ENCODE measurements around the gene SPEF1. TPM values are rescaled to one million over a fixed set of nuclear protein-coding genes. Genes with fewer than 3 reads are reported as not detected.

The SPEF1 gene
- total RNA-seq, 2 experiments from 2014 or later: not detected

DNA sequence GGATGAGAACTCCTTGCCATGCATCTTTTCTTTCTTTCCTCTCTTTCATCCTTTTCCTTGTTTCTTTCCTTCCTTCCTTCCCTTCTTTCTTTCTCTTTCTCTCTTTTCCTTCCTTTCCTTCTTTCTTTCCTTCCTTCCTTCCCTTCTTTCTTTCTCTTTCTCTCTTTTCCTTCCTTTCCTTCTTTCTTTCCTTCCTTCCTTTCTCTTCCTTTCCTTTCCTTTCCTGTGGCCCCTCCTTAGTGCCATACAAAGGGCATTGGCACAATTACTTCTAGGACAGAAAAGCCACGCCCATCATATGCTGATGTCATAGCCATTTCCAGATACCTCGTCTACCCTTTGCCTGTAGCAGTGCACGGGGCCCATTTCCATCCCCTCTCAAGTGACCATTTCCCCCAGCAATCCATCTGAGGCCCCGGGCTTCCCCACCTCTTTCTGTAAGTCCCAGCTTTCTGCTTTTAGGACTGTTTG is 7.5 kb upstream of the SPEF1 start:
- ATAC-seq (ENCODE audit: poor library complexity) (no peak), DNase-seq (no peak)
- Histone ChIP-seq H3K36me3 (ENCODE audit: insufficient read depth, low read length) (no peaks in the 10 kb centered on the region), H3K9me3 (ENCODE audit: control insufficient read depth in 1 of 2, insufficient read depth in 1 of 2, low read length in 2 of 2) (peaks cover 0 to 3% of the 10 kb centered on the region in 2 experiments), H3K27me3 (ENCODE audit: control insufficient read depth in 1 of 2, insufficient read depth in 2 of 2, low read length in 2 of 2) (no peaks in the 10 kb centered on the region), H3K4me3 (ENCODE audit: low read length) (no peak overlapping the region), H3K27ac (ENCODE audit: low read depth in 1 of 2, low read length in 2 of 2) (no peak overlapping the region), H3K4me1 (ENCODE audit: insufficient read depth, low read length) (peaks cover 32% of the 10 kb centered on the region)
- peaks cover 30% of the 10 kb centered on the region for H3K4me1 Mint-ChIP-seq (ENCODE audit: low read depth)
- peak overlapping the region; percentile 69 for H3K4me3 Mint-ChIP-seq
- no peaks in the 10 kb centered on the region for H3K27me3 Mint-ChIP-seq
- CTCF ChIA-PET: interaction anchor here (1.5 to 4.3 kb wide), 2 partner anchors 31 to 66 kb away, joined by 5 to 59 read pairs; partner anchors contain the start of gene AP5S1
- POLR2A ChIA-PET: interaction anchor here (4.8 to 8.5 kb wide), 2 partner anchors 25 to 31 kb away, joined by 75 to 89 read pairs; partner anchors contain the start of gene AP5S1
- TF ChIP-seq, protein P1, sequence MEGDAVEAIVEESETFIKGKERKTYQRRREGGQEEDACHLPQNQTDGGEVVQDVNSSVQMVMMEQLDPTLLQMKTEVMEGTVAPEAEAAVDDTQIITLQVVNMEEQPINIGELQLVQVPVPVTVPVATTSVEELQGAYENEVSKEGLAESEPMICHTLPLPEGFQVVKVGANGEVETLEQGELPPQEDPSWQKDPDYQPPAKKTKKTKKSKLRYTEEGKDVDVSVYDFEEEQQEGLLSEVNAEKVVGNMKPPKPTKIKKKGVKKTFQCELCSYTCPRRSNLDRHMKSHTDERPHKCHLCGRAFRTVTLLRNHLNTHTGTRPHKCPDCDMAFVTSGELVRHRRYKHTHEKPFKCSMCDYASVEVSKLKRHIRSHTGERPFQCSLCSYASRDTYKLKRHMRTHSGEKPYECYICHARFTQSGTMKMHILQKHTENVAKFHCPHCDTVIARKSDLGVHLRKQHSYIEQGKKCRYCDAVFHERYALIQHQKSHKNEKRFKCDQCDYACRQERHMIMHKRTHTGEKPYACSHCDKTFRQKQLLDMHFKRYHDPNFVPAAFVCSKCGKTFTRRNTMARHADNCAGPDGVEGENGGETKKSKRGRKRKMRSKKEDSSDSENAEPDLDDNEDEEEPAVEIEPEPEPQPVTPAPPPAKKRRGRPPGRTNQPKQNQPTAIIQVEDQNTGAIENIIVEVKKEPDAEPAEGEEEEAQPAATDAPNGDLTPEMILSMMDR (IDR thresholded peaks at IDR 0.05): no peak
- intact Hi-C loops (cut with DNase I, micrococcal nuclease): no loop called here
- H3K9me3 Mint-ChIP-seq: no peaks in the 10 kb centered on the region
- peak overlapping the region; percentile 37 for H3K27ac Mint-ChIP-seq
- H3K36me3 Mint-ChIP-seq (ENCODE audit: low read depth): no peaks in the 10 kb centered on the region

DNA sequence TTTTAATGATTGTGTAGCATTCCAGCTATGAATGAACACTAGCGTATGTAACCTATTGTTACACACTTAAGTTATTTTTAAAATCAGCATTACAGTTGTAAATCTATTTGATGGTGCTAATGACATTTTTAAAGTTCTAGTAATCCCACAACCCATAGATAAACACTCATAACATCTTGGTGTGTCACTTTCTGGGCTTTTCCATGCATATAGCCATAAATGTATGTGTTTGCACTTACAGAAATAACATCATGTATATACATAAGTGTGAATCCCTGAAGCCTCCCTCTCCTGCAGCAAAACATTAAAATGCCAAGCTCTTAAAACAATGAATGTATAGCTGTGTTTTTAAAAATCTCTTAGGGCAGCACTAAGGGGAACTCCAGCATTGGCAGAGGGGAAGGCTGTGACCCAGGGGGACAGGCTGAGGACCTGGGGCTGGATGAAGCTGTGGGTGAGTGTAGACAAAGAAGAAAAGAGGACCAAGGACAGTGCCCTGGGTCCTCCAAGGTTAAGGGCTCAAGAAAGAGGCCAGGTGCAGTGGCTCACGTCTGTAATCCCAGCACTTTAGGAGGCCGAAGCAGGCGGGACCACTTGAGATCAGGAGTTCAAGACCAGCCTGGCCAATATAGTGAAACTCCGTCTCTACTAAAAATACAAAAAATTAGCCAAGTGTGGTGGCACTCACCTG is 6.2 kb upstream of the SPEF1 start:
- Mint-ChIP-seq H3K27me3 (no peaks in the 10 kb centered on the region), H3K4me3 (peak overlapping the region; percentile 83), H3K27ac (peak overlapping the region; percentile 73), H3K9me3 (no peaks in the 10 kb centered on the region), H3K4me1 (ENCODE audit: low read depth) (peaks cover 33% of the 10 kb centered on the region), H3K36me3 (ENCODE audit: low read depth) (no peaks in the 10 kb centered on the region)
- TF ChIP-seq, protein P1 (IDR thresholded peaks at IDR 0.05): no peak
- no peaks in the 10 kb centered on the region for H3K36me3 ChIP-seq (ENCODE audit: insufficient read depth, low read length)
- H3K4me3 ChIP-seq (ENCODE audit: low read length): peak overlapping the region; percentile 45
- DNase-seq (peak in 1 of 14 experiments; percentile 31), ATAC-seq (ENCODE audit: poor library complexity) (no peak)
- H3K9me3 ChIP-seq (ENCODE audit: control insufficient read depth in 1 of 2, insufficient read depth in 1 of 2, low read length in 2 of 2): peaks cover 0 to 3% of the 10 kb centered on the region in 2 experiments
- H3K4me1 ChIP-seq (ENCODE audit: insufficient read depth, low read length): peaks cover 32% of the 10 kb centered on the region
- no peaks in the 10 kb centered on the region for H3K27me3 ChIP-seq (ENCODE audit: control insufficient read depth in 1 of 2, insufficient read depth in 2 of 2, low read length in 2 of 2)
- intact Hi-C loops (cut with DNase I, micrococcal nuclease): loop anchor here (1.0 to 2.0 kb wide), 4 partner anchors 9 to 68 kb away; partner anchors contain the start of genes AP5S1 (in 1 of the 2), CDC25B (in 1 of the 2) and MAVS (in 1 of the 2)
- CTCF ChIA-PET: interaction anchor here (0.6 to 4.3 kb wide), 10 partner anchors 8 to 298 kb away, joined by 3 to 59 read pairs (median 6); partner anchors contain the start of genes ADISSP, AP5S1 and CDC25B
- H3K27ac ChIP-seq (ENCODE audit: low read depth in 1 of 2, low read length in 2 of 2): no peak overlapping the region
- POLR2A ChIA-PET: interaction anchor here (2.4 to 8.5 kb wide), 7 partner anchors 8 to 58 kb away, joined by 8 to 89 read pairs (median 20); partner anchors contain the start of genes ADISSP, AP5S1 and CDC25B

DNA sequence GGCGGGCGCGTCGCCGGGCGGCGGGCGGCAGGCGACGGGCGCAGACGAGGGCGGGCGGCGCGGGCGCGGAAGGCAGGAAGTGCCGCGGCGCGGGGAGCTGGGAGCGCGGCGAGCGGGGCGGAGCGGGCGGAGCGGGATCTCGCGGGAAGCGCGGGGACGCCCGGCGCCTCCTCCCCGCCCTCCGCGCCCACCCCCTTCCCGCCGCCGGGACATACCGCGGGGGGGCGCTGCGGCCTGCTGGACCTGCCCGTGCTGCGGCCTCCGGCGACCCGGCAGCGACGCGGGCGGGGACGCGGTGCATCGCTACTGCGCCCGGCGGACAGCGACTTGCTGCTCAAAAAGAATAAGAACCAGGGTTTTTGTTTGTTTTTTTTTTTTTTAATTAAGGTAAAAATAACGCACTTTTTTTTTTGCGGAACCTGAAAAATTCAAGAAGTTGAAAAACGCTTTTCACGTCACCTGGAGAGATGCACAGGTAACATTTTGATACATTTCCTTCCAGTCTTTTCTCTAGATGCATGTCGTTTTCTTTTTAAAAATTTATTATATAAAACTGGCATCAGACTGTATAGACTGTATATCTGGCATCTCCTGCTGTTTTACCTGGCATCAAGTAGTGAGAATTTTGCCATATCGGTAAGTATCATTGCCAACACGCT is 5.5 kb upstream of the SPEF1 start, which contains the start of gene CENPB:
TSS of gene CENPB (minus strand) at position 76 of the 659 bp plus-strand sequence. CDS start 257 bp downstream, outside the sequence.
- Mint-ChIP-seq H3K27me3 (no peaks in the 10 kb centered on the region), H3K4me3 (peak within 1 kb of the TSS; percentile 85), H3K9me3 (no peaks in the 10 kb centered on the region), H3K27ac (peak within 1 kb of the TSS; percentile 73), H3K4me1 (ENCODE audit: low read depth) (peaks cover 40% of the 10 kb centered on the region), H3K36me3 (ENCODE audit: low read depth) (no peaks in the 10 kb centered on the region)
- ATAC-seq (ENCODE audit: poor library complexity) (peak; percentile 83), DNase-seq (peak; percentile 70 to 95 (median 90))
- peak within 1 kb of the TSS; percentile 66 to 70 for H3K27ac ChIP-seq (ENCODE audit: low read depth in 1 of 2, low read length in 2 of 2)
- H3K9me3 ChIP-seq (ENCODE audit: control insufficient read depth in 1 of 2, insufficient read depth in 1 of 2, low read length in 2 of 2): peaks cover 0 to 3% of the 10 kb centered on the region in 2 experiments
- no peaks in the 10 kb centered on the region for H3K36me3 ChIP-seq (ENCODE audit: insufficient read depth, low read length)
- intact Hi-C loops (cut with DNase I, micrococcal nuclease): loop anchor here (1.0 to 2.0 kb wide), 4 partner anchors 10 to 69 kb away; partner anchors contain the start of genes AP5S1 (in 2 of the 2), CDC25B (in 1 of the 2) and MAVS (in 1 of the 2)
- TF ChIP-seq, protein P1 (IDR thresholded peaks at IDR 0.05): peak; percentile 80
- ChIA-PET CTCF (interaction anchor here (0.6 to 4.3 kb wide), 14 partner anchors 9 to 298 kb away, joined by 3 to 59 read pairs (median 5); partner anchors contain the start of genes ADISSP, AP5S1 and CDC25B), POLR2A (interaction anchor here (0.6 to 8.5 kb wide), 11 partner anchors 9 to 206 kb away, joined by 3 to 89 read pairs (median 15); partner anchors contain the start of genes ADISSP, AP5S1 and CDC25B)
- peak within 1 kb of the TSS; percentile 63 for H3K4me3 ChIP-seq (ENCODE audit: low read length)
- H3K27me3 ChIP-seq (ENCODE audit: control insufficient read depth in 1 of 2, insufficient read depth in 2 of 2, low read length in 2 of 2): no peaks in the 10 kb centered on the region
- H3K4me1 ChIP-seq (ENCODE audit: insufficient read depth, low read length): peaks cover 32% of the 10 kb centered on the region
